Panc1 (cell line): ENCODE measurements around the gene PPP1R13L. TPM values are rescaled to one million over a fixed set of nuclear protein-coding genes. Genes with fewer than 3 reads are reported as not detected.

Source experiments
- ATAC-seq: fragments of 200-7000 bp; cut with Tn5 transposase; 2 replicates; pipeline ENCODE4 v1.9.1; 2020; ENCODE audit warnings: mild to moderate bottlenecking, moderate library complexity
- BruUV-seq: library from RNA; stranded (reverse); fragments of 400-500 nt; replicated peaks from 2 replicates; lab custom pipeline; 2021; lab: Mats Ljungman, UMichigan
- CTCF ChIA-PET: fragments of 300-600 bp; sonication (Branson Sonifier 250); formaldehyde crosslinking; loops from one replicate; lab custom pipeline; 2022; ENCODE audit warnings: antibody characterized with exemption; lab: Charles Lee
- POLR2A ChIA-PET: fragments of 300-600 bp; sonication (Branson Sonifier 250); formaldehyde crosslinking; loops from one replicate; lab custom pipeline; 2022; ENCODE audit warnings: antibody characterized with exemption; lab: Charles Lee
- DNase-seq: peaks from one replicate; pipeline ENCODE4 v3.0.0-alpha.2; 2010; ENCODE audit warnings: low read depth, low spot score
- H3K27ac ChIP-seq: 2 replicates; pipeline ENCODE4 v1.5.1; 2011; ENCODE audit warnings: mild to moderate bottlenecking, low read length, inconsistent platforms
- H3K27me3 ChIP-seq: fragments of 200-500 bp; sonication (Bioruptor generic); 2 replicates; pipeline ENCODE4 v1.6.0; 2014; ENCODE audit warnings: low read length, inconsistent platforms; ENCODE audit not compliant: control insufficient read depth, insufficient read depth
- H3K36me3 ChIP-seq: fragments of 200-500 bp; sonication (Bioruptor generic); 2 replicates; pipeline ENCODE4 v1.5.1; 2014; ENCODE audit warnings: inconsistent platforms, mild to moderate bottlenecking, low read length, moderate library complexity; ENCODE audit not compliant: control insufficient read depth, insufficient read depth
- H3K4me1 ChIP-seq: 2 replicates; pipeline ENCODE4 v1.5.1; 2011; ENCODE audit warnings: inconsistent platforms, mild to moderate bottlenecking, low read length, moderate library complexity; ENCODE audit not compliant: control insufficient read depth, insufficient read depth
- H3K4me3 ChIP-seq, 2 experiments: 2 replicates each; pipeline ENCODE4 v1.5.1; 2011 to 2012; ENCODE audit warnings: low read depth in 2 of 2, low read length in 2 of 2, mild to moderate bottlenecking in 2 of 2, inconsistent platforms in 1 of 2, moderate library complexity in 1 of 2
- H3K9me3 ChIP-seq: fragments of 200-500 bp; sonication (Bioruptor generic); 2 replicates; pipeline ENCODE4 v1.5.1; 2014; ENCODE audit warnings: low read depth, mild to moderate bottlenecking, inconsistent platforms, low read length, moderate library complexity; ENCODE audit not compliant: control insufficient read depth, insufficient read depth
- CTCF ChIP-seq: fragments of 450-650 bp; IDR thresholded peaks from 2 replicates; pipeline ENCODE4 v1.5.1; 2017; ENCODE audit warnings: mild to moderate bottlenecking
- POLR2AphosphoS5 ChIP-seq: IDR thresholded peaks from 2 replicates; pipeline ENCODE4 v1.6.1; 2012; ENCODE audit warnings: mild to moderate bottlenecking, low read depth, low read length, moderate library complexity
- REST ChIP-seq, 2 experiments: IDR thresholded peaks; 2 replicates each; pipeline ENCODE4 v1.6.1; 2011 to 2012; ENCODE audit warnings: low read depth in 2 of 2, control low read depth in 1 of 2, low read length in 1 of 2, mild to moderate bottlenecking in 1 of 2, moderate library complexity in 1 of 2; ENCODE audit not compliant: insufficient read depth in 1 of 2
- SIN3A ChIP-seq: IDR thresholded peaks from 2 replicates; pipeline ENCODE4 v1.6.1; 2012; ENCODE audit warnings: low read depth, mild to moderate bottlenecking, low read length, moderate library complexity, borderline replicate concordance; ENCODE audit not compliant: insufficient read depth
- TCF7L2 ChIP-seq: IDR thresholded peaks from 2 replicates; pipeline ENCODE4 v1.6.1; 2011; ENCODE audit warnings: mild to moderate bottlenecking, low read depth, low read length, inconsistent platforms
- in situ Hi-C: cut with HindIII; loops from 2 replicates; pipeline ENCODE4 v1.10.0; 2016; ENCODE audit warnings: low sequenced_read_pairs, low pct_unique_long_range_greater_than_20kb
- intact Hi-C: fragments of 100-400 bp; cut with micrococcal nuclease; formaldehyde crosslinking; loops from one replicate; pipeline ENCODE4 v1.10.0; 2022; ENCODE audit not compliant: unreplicated experiment
- total RNA-seq: library from RNA; stranded (reverse); gene quantifications from one replicate; pipeline ENCODE4 v1.2.1, GENCODE V29; 2021; ENCODE audit not compliant: unreplicated experiment

Gene PPP1R13L
- total RNA-seq, 1 experiment from 2014 or later: 39.1 TPM

GRCh38 chr19:45340232-45340898, 64.5 kb downstream of the PPP1R13L start, which contains the start of gene KLC3:
Gene KLC3 (plus strand): TSS chr19:45340750. CDS start chr19:45345542, 4,792 bp downstream.
- TF ChIP-seq REST (IDR thresholded peaks at IDR 0.05; ENCODE audit: insufficient read depth in 1 of 2, low read depth in 2 of 2, low read length in 1 of 2) (no peak), CTCF (no peak), SIN3A (no peak), POLR2AphosphoS5 (no peak), TCF7L2 (no peak)
- no peaks in the 10 kb centered on the region for H3K27me3 ChIP-seq
- no peak within 1 kb of the TSS for H3K27ac ChIP-seq
- POLR2A ChIA-PET: no interaction called here
- H3K4me3 ChIP-seq: peak within 1 kb of the TSS; percentile 37 to 41
- ATAC-seq (peak; percentile 36; the same call in 1 of the 2 replicates), DNase-seq (no peak)
- H3K36me3 ChIP-seq: peaks cover 2% of the 10 kb centered on the region; the same call in 1 of the 2 replicates
- CTCF ChIA-PET: no interaction called here
- intact Hi-C loops: no loop called here
- in situ Hi-C loops: no loop called here
- BruUV-seq: no TSS peak
- H3K4me1 ChIP-seq: no peaks in the 10 kb centered on the region
- no peaks in the 10 kb centered on the region for H3K9me3 ChIP-seq

GRCh38 chr19:45339629-45340028, 65.2 kb downstream of the PPP1R13L start:
- Histone ChIP-seq H3K27me3 (no peaks in the 10 kb centered on the region), H3K36me3 (peaks cover 2% of the 10 kb centered on the region; the same call in 1 of the 2 replicates), H3K4me1 (no peaks in the 10 kb centered on the region), H3K27ac (no peak overlapping the region), H3K4me3 (no peak overlapping the region), H3K9me3 (no peaks in the 10 kb centered on the region)
- DNase-seq (no peak), ATAC-seq (no peak)
- in situ Hi-C loops: no loop called here
- intact Hi-C loops: loop anchor here (10.0 kb wide), 1 partner anchor 135 kb away; no protein-coding TSS in a partner anchor
- ChIA-PET CTCF (no interaction called here), POLR2A (no interaction called here)
- no TSS peak for BruUV-seq
- TF ChIP-seq SIN3A (no peak), TCF7L2 (no peak), REST (IDR thresholded peaks at IDR 0.05; ENCODE audit: insufficient read depth in 1 of 2, low read depth in 2 of 2, low read length in 1 of 2) (no peak), CTCF (no peak), POLR2AphosphoS5 (no peak)
